Upper lobe of right lung (tissue), 1 donor: ENCODE data around the gene CCDC15. TPM values are rescaled to one million over a fixed set of nuclear protein-coding genes. Genes with fewer than 3 reads are reported as not detected.

Experiments
- ATAC-seq: fragments of 200-7000 bp; cut with Tn5 transposase; one replicate; pipeline ENCODE4 v1.9.1; 2020; ENCODE audit warnings: mild to moderate bottlenecking, moderate library complexity
- DNase-seq: peaks from one replicate; pipeline ENCODE4 v3.0.0-alpha.2; 2020
- H3K27ac ChIP-seq: fragments of 200-600 bp; one replicate; pipeline ENCODE4 v1.8.0; 2022
- H3K27me3 ChIP-seq: fragments of 200-600 bp; one replicate; pipeline ENCODE4 v1.8.0; 2022; ENCODE audit warnings: mild to moderate bottlenecking
- H3K36me3 ChIP-seq: fragments of 200-600 bp; one replicate; pipeline ENCODE4 v1.8.0; 2022
- H3K4me1 ChIP-seq: fragments of 200-600 bp; one replicate; pipeline ENCODE4 v1.8.0; 2022
- H3K4me3 ChIP-seq: fragments of 200-600 bp; one replicate; pipeline ENCODE4 v1.8.0; 2022; ENCODE audit warnings: mild to moderate bottlenecking
- H3K9me3 ChIP-seq: fragments of 200-600 bp; one replicate; pipeline ENCODE4 v1.8.0; 2022
- intact Hi-C: fragments of 100-400 bp; cut with DNase I; formaldehyde crosslinking; loops from one replicate; pipeline ENCODE4 v1.11.0; 2022
- total RNA-seq: library from RNA; stranded (reverse); fragmentation: NEBNext Ultra II Directional; extraction: Animal tissue kit (Norgen Biotek cat#: 25700); gene quantifications from one replicate; pipeline ENCODE4 v1.2.1, GENCODE V29; 2021
- TF ChIP-seq, protein P1 (sequence below): fragments of 200-600 bp; IDR thresholded peaks from one replicate; pipeline ENCODE4 v1.8.0; 2022; ENCODE audit warnings: antibody characterized with exemption
- donor health status: DM: no; HTN: yes; CAD: no; lungs with severe emphysema.

CCDC15 gene
- total RNA-seq, 1 donor from 2014 or later, result 1.5 TPM

DNA sequence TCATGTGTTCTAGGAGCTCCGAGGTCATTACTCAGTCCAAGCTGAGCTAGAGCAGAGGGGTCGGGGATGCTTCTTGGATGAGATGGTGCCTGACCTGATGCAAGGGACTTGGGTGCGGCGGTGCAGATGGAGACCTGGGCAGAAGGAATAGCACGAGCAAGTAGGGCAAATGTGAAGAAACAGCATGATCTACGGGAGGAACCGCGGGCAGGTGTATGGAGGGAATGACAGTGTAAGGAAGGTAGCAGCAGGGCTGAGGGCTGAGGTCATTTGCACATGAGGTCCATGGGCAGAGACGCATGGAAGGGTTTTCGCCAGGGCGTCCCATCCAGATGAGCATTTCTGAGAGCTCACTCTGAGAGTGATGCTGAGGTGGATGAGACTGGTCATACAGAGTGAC is 124.0 kb downstream of the CCDC15 start:
- no peak overlapping the region for H3K4me3 ChIP-seq
- TF ChIP-seq, protein P1, sequence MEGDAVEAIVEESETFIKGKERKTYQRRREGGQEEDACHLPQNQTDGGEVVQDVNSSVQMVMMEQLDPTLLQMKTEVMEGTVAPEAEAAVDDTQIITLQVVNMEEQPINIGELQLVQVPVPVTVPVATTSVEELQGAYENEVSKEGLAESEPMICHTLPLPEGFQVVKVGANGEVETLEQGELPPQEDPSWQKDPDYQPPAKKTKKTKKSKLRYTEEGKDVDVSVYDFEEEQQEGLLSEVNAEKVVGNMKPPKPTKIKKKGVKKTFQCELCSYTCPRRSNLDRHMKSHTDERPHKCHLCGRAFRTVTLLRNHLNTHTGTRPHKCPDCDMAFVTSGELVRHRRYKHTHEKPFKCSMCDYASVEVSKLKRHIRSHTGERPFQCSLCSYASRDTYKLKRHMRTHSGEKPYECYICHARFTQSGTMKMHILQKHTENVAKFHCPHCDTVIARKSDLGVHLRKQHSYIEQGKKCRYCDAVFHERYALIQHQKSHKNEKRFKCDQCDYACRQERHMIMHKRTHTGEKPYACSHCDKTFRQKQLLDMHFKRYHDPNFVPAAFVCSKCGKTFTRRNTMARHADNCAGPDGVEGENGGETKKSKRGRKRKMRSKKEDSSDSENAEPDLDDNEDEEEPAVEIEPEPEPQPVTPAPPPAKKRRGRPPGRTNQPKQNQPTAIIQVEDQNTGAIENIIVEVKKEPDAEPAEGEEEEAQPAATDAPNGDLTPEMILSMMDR, result no peak
- intact Hi-C loops, result no loop called here
- ATAC-seq (no peak), DNase-seq (no peak)
- no peaks in the 10 kb centered on the region for H3K36me3 ChIP-seq
- H3K27ac ChIP-seq, result no peak overlapping the region
- no peaks in the 10 kb centered on the region for H3K9me3 ChIP-seq
- H3K27me3 ChIP-seq, result no peaks in the 10 kb centered on the region
- no peaks in the 10 kb centered on the region for H3K4me1 ChIP-seq

DNA sequence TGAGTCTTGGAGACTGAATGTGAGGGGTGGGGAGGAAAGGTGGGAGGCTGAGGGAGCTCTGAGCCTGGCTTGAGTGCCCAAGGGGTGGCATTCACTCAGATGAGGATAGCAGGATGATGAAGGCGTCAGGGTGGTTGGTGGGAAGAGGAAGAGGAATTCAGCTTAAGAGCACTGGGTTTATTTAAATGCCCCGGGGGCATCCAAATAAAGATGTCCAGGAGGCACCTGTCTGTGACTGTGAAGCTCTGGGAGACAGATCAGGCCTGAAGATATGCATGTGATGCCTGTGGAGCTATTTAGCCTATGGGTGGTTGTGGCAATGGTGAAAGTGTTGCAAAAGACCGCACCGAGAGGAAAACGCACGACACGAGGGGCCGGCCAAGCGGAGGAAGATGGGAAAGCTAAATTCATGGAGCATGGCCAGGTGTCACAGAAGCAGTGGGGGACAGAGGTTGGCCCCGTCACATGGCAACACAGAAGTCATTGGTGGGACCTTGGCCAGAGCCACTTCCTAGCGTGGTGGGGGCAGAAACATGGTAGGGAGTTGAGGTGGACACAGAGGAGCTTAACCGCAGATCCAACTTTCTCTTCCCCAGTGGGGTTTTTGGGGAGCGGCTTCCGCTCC is 124.6 kb downstream of the CCDC15 start:
- DNase-seq (no peak), ATAC-seq (no peak)
- Histone ChIP-seq H3K27ac (no peak overlapping the region), H3K4me3 (no peak overlapping the region), H3K4me1 (no peaks in the 10 kb centered on the region), H3K36me3 (no peaks in the 10 kb centered on the region), H3K27me3 (no peaks in the 10 kb centered on the region), H3K9me3 (no peaks in the 10 kb centered on the region)
- intact Hi-C loops, result no loop called here
- TF ChIP-seq, protein P1, result no peak

DNA sequence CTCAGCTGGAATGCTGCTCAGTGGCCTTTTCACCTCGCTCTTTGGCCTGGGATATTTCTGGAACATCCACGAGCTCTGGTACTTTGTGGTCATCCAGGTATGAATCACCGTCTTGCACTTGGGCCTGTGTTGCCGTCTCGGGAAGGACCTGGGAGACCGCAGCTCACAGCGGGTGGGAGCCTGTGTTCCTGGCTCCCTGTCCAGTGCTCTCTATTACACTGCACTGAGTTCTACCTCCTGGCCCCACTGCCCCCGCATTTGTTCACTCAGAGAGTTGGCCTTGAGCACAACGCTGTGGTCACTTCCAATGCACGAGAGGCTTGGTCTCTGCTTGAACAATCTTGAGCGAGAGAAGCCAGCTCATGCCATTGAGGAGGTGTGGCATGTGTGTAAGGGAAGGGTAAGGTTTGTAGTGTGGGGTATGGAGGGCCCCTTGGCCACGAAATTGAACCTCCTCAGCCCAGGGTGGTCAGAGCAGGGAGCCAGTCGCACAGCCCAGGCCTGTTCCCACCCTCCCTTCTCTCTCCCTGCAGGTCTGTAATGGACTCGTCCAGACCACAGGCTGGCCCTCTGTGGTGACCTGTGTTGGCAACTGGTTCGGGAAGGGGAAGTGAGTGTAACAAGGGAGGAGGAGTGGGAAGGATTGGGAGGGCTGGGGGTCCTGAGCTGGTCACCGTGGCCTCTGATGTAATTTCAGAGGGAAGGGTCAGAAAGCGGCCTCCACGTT is 125.3 kb downstream of the CCDC15 start:
- DNase-seq, result peak; percentile 68

DNA sequence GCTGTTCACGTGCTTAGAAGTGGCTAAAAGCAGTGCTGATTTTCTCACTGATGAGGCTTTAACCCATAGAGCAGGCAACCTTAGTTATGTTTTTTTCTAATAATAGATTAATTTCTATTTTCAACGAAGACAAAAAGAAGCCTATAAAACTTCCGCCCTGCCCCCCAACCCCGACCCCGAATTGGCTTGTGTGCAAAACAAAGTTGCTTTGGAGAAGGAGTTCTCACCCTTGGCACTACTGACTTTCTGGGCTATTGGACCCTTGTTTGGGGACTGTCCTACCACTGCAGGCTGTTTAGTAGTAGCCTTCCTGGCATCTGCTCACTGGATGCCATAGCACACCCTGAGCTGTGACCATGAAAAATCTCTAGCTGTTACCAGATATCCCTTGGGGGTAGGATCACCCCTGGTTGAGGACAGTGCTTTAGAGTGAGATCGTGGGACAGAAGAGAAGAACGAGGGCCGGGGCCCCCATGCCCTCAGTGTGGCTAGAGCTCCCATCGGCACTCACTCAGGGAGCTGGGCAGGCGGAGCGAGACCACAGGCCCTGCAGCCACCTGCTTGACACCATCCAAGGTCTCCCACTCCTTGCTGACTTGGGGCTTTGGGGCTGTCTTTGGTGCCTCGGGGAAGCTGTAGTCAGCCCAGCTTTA is 126.0 kb downstream of the CCDC15 start:
- TF ChIP-seq, protein P1, result no peak
- Histone ChIP-seq H3K4me1 (no peaks in the 10 kb centered on the region), H3K36me3 (no peaks in the 10 kb centered on the region), H3K9me3 (no peaks in the 10 kb centered on the region), H3K27ac (no peak overlapping the region), H3K27me3 (no peaks in the 10 kb centered on the region), H3K4me3 (no peak overlapping the region)
- DNase-seq (peak; percentile 53), ATAC-seq (no peak)
- intact Hi-C loops, result no loop called here

More for the DNA sequence above, 125.3 kb downstream of the CCDC15 start:
- Histone ChIP-seq H3K27ac (no peak overlapping the region), H3K9me3 (no peaks in the 10 kb centered on the region), H3K27me3 (no peaks in the 10 kb centered on the region), H3K4me1 (no peaks in the 10 kb centered on the region), H3K4me3 (no peak overlapping the region), H3K36me3 (no peaks in the 10 kb centered on the region)
- TF ChIP-seq, protein P1, result no peak
- intact Hi-C loops, result no loop called here
- peak; percentile 74 for ATAC-seq

DNA sequence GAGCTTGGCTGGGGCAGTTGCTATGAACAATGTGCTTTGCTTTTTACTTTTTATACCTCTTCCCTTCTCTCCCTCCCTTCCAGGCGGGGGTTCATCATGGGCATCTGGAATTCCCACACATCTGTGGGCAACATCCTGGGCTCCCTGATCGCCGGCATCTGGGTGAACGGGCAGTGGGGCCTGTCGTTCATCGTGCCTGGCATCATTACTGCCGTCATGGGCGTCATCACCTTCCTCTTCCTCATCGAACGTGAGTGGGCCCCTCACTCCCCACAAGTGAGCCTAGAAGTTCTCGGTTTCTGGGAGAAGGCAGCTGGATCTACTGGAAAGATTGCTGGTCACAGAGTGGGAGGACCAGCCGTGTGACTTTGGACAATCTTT is 126.5 kb downstream of the CCDC15 start:
- H3K36me3 ChIP-seq, result no peaks in the 10 kb centered on the region
- intact Hi-C loops, result no loop called here
- no peak for ATAC-seq
- no peak for DNase-seq
- no peak overlapping the region for H3K4me3 ChIP-seq
- no peaks in the 10 kb centered on the region for H3K4me1 ChIP-seq
- H3K9me3 ChIP-seq, result no peaks in the 10 kb centered on the region
- no peaks in the 10 kb centered on the region for H3K27me3 ChIP-seq
- H3K27ac ChIP-seq, result no peak overlapping the region
- TF ChIP-seq, protein P1, result no peak
